ENCODE measurements around the gene DCLK3.

The DCLK3 gene

DNA sequence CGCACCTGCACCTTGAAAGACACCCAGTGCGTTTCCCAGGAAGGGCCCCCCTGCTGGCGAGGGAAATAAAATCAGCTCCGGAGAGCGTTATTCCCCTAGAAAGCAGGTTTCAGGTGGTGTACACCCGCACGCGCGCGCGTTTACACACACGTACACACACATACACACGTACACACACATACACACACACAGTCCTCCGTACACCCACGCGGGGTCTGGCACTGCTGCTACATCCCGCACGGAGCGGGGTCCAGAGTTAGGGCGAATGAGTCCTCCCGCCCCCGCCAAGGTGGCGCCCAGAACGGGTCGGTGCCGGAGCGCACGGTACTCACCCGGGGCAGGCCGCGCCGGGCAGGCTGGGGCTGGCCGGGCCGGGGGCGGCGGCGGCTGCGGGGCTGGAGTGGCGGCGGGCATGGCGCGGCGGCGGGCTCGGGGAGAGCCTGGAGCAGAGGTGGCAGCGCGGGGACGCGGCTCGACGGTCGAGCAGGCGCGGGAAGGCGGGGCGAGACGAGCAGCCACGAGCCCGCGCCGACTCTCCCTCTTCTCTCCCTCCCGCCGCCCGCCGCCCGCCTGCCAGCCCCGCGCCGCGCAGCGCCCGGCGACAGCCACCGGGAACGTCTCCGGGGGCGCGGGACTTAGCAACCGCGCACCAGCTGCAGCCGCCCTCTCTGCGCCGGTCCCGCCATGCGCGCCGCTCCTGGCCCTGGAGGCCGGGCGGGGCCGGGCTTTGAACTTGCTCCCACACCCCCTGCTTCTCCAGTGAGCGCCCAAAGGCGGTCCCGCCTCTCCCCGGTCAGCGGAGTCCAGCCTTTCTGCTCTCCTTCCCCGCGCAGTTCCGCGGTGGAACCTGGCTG is at the start of gene DCLK3:
TSS of gene DCLK3 (minus strand) at position 704 of the 854 bp plus-strand sequence. CDS start at position 414, 290 bp downstream.
- no peak for DNase-seq (ENCODE audit: low spot score)

GRCh38 chr3:36813305-36813704 is 49.0 kb upstream of the DCLK3 start:
- no peak for DNase-seq (ENCODE audit: low spot score)

DNA sequence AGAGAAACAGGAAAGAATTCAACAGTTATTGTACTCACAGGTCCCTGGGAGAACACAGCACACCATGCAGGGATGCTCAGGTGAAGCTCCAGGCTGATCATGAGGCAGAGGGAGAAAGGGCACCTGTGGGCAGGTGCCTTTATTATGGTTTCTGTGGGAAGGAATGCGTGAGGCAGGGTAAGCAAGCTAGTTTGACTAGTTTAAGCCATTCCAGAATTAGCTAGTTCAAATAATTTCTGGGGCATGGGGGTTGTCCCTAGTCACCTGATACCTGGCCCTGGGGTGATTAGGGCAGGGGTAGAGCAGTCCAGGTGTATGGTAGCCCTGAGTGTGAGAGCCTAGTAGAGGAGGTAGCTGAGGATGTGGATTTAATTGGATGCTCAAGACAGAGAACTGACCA is 47.9 kb upstream of the DCLK3 start:
- no peak for DNase-seq (ENCODE audit: low spot score)

DNA sequence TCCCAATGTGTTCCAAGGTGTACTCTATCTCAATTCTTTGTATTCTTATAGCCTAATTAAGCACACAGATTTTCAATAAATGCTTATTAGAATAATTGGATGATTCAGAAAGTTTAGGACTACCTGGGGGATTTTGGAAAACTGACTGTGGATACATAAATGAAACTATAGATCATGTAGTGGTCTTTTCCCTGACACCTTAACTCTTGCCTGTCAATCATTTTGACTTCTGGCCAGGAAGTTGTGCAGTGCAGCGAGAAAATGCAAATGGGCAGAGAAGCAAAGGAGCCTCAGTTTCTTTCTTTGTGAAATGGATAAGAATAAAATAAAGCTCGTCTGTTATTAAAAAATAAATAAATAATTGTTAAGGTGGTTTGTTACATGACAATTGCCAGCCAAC is 47.4 kb upstream of the DCLK3 start:
- DNase-seq (ENCODE audit: low spot score), result no peak

DNA sequence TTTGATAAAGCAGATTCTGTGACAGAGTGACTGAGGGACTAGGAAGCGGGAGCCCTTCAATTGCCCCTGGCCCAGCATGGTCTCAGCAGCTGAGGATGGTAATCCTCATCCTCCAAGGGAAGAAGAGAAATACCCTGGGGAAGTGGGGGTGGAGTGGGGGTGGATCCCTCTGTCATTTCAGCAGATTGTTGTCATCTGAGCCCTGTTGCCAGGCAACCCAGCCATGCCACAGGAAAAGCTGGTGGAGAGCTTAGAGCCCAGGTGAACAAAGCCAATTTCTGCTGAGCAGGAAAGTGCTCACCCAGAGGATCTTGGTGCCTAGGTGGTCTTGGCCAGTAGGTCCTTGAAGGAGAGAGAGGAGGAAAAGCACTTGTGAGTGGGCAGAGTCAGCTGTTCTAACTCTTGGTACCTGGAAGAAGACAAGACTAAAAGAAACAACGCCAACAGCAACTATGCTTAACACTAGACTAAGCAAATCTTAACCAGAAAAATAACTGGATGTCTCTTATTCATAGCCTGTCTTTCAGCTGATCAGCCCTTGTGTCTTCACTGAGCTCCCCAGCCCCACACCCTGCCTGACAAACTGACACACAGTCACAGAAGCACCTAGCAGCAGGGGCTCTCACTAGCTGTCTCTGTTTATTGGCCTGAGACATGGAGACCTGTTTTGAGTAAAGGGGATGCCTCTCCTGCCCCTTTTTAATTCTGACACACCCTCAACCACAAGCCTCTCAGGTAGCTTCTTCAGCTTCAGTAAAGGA is 40.1 kb upstream of the DCLK3 start:
- no peak for DNase-seq (ENCODE audit: low spot score)

GRCh38 chr3:36803091-36803791 is 38.9 kb upstream of the DCLK3 start:
- DNase-seq (ENCODE audit: low spot score), result no peak

GRCh38 chr3:36800533-36801116 is 36.3 kb upstream of the DCLK3 start:
- no peak for DNase-seq (ENCODE audit: low spot score)

GRCh38 chr3:36796881-36797280 is 32.5 kb upstream of the DCLK3 start:
- no peak for DNase-seq (ENCODE audit: low spot score)

- DNase-seq (ENCODE audit: low spot score), result no peak
Observed at GRCh38 chr3:36796161-36796560, 31.8 kb upstream of the DCLK3 start.

DNA sequence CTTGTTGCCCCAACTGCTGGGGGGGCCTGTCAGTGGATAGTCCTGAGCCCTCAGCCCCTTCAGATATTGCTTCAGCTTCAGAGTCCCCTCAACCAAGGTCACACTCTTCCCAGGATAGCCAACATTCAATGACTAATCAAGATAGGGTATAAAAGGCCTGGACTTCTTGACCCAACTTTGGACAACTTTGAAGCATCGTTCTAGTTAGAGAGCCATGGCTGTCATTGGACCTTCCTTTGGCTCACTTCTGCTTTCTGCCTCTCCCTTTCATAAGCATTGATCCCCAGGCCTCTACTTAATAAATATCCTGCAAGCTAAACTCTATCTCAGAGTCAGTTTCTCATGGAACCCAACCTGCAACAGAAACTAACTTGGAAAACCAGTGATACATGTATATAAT is 31.3 kb upstream of the DCLK3 start:
- DNase-seq (ENCODE audit: low spot score), result no peak

- peak; percentile 11 for DNase-seq (ENCODE audit: low spot score)
Observed at GRCh38 chr3:36792342-36792741, 28.0 kb upstream of the DCLK3 start.

DNA sequence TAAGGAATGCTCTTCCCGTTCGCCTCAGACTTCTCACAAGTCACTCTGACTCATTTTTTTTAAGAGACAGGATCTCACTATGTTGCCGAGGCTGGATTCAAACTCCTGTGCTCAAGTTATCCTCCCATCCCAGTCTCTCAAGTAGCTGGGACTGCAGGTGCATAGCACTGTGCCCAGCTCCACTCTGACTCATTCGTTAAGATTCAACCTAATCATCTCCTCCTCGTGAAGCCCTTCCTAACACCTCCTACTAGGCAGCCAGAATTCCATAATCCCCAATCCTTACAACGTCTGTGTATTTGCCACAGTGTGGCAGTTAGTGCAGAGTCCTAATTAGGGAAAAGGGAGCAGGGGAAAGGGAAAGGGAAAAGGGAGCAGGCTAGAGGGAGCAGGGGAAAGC is 26.4 kb upstream of the DCLK3 start:
- DNase-seq (ENCODE audit: low spot score), result no peak

DNA sequence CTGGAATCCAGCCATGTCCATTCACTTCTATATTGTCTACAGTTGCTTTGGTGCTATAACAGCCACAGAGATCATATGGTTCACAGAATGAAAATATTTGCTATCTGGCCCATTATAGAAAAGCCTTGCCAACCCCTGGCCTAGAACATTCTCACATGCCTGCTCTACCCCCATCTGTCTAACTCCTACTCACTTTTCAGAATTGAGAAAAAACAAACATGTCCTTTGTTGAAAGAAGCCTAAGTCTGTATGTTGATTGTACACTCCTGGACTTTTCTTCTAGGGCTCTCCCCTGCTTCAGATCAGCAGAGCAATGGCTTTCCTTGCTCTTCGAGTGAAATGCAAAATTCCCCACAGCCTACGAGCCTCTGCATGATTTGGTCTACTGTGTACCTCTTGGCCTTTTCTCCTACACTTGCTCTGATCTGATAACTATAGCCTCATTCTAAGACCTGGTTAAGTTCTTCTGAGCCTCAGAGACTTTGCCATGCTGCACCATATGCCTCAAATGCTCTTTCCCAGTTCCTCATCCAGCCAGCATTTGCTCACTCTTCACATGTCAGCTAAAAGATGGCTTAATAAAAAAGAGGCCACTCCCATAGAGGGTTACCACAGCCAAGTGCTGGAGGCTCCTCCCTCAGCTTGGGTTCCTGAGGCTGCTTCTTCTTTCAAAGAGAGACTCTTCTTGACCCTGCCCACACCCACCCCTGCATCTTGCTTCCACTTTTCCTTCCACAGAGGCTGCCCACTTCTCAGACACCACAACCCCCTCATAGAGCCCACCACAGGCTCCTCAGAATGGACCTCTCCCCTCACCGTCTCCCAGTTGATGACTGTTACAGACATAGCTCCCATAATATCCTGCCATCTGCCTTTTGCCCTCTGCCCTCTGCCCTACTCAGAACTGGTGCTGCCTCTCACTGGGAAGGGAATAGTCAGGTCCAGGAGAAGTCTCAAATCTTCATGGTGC is 22.9 kb upstream of the DCLK3 start:
- DNase-seq (ENCODE audit: low spot score), result no peak

GRCh38 chr3:36784138-36784635 is 19.8 kb upstream of the DCLK3 start:
- DNase-seq (ENCODE audit: low spot score), result no peak

- DNase-seq (ENCODE audit: low spot score), result no peak
Observed at GRCh38 chr3:36777424-36778218, 13.3 kb upstream of the DCLK3 start.

DNA sequence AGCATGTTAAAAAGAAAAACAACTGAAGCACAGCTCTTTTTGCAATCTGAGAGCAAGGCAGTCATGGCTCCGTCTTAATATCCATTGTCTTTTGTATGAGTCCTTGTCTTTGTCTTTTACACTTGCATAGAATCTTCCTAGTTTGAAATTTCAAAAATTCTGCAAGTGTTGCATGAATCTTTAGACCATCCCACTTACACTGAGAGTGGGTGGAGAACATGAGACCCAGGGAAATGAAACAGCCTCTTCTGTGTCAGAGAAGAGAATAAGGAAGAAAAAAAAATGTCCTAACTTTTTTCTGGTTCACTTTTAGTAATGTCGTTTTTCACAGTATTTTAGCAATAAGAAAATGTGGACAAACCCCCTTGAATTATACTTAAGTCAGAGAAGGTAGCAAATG is 12.1 kb upstream of the DCLK3 start:
- DNase-seq (ENCODE audit: low spot score), result no peak

- no peak for DNase-seq (ENCODE audit: low spot score)
Observed at GRCh38 chr3:36774052-36774451, 9.7 kb upstream of the DCLK3 start.

DNA sequence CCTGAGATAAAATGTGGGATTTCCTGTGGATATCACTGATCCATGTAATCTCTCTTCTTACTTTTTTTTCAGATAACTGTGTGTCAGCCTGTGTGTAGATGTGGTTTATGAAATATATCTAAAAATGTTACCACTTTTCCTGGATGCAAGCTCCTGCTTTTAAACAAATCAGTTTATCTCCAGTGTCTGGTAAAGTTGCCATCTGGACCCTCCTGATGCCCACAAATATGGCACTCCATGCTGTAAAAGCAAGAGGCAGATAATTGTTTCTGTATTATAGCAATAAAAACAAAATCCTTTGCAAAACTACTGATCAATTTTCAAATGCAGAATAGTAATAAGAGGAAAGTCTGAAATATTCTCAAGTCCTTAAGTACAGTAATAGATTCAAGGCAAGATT is 7.6 kb upstream of the DCLK3 start:
- DNase-seq (ENCODE audit: low spot score), result no peak

GRCh38 chr3:36769926-36770325 is 5.6 kb upstream of the DCLK3 start:
- DNase-seq (ENCODE audit: low spot score), result no peak

DNA sequence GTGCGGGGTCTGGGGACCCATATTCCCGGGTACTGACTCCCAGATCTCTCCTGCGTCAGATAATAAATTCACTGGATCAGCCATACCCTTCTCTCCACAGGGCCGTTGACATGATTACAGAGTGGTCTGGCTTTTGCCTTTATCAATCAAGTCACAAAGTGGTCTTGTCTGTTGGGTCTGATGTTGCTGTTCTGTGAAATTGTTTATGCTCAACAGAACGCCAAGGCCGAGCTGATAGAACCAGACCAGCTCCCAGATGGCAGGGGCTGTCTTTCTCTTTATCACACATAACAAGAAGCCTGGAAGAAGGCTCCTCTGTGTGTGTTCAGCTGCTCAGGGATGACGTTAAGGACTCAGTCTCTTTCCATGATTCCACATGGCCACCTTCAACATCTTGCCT is 751 bp upstream of the DCLK3 start:
- DNase-seq (ENCODE audit: low spot score), result no peak
